Liver (tissue), 3 donors: Measurements from ENCODE around the gene GNB5.

ENCODE experiments used
- FOXA1 ChIP-seq: IDR thresholded peaks from 2 replicates; pipeline ENCODE4 v1.6.1; 2016; ENCODE audit warnings: antibody characterized with exemption
- GABPA ChIP-seq, 2 donors: IDR thresholded peaks in 1 of 2; conservative IDR thresholded peaks in 1 of 2; 2 replicates each; pipeline ENCODE4 v1.6.1; 2016; ENCODE audit warnings: antibody characterized with exemption in 2 of 2, mild to moderate bottlenecking in 1 of 2, moderate library complexity in 1 of 2
- JUND ChIP-seq, 2 donors: IDR thresholded peaks; 2 replicates each; pipeline ENCODE4 v1.6.1; 2016; ENCODE audit warnings: antibody characterized with exemption in 2 of 2
- RAD21 ChIP-seq, 2 donors: IDR thresholded peaks; 2 replicates each; pipeline ENCODE4 v1.6.1; 2016; ENCODE audit warnings: antibody characterized with exemption in 2 of 2, mild to moderate bottlenecking in 2 of 2
- RXRA ChIP-seq, 2 donors: IDR thresholded peaks; 2 replicates each; pipeline ENCODE4 v1.6.1; 2017 to 2018; ENCODE audit warnings: antibody characterized with exemption in 2 of 2, mild to moderate bottlenecking in 1 of 2
- SP1 ChIP-seq: IDR thresholded peaks from 2 replicates; pipeline ENCODE4 v1.6.1; 2018; ENCODE audit warnings: antibody characterized with exemption, mild to moderate bottlenecking
- TAF1 ChIP-seq: conservative IDR thresholded peaks from 2 replicates; pipeline ENCODE4 v1.6.1; 2016; ENCODE audit warnings: antibody characterized with exemption, mild to moderate bottlenecking
- YY1 ChIP-seq: IDR thresholded peaks from 2 replicates; pipeline ENCODE4 v1.6.1; 2016; ENCODE audit warnings: antibody characterized with exemption, mild to moderate bottlenecking
- TF ChIP-seq, protein P1 (sequence below): fragments of 150-350 bp; IDR thresholded peaks from 2 replicates; pipeline ENCODE4 v1.5.1; 2017; ENCODE audit warnings: improper control_type of control experiment, low read depth, low read length; ENCODE audit not compliant: missing input control
- TF ChIP-seq, protein P2 (sequence below): IDR thresholded peaks from 2 replicates; pipeline ENCODE4 v1.6.1; 2016; ENCODE audit warnings: antibody characterized with exemption
- TF ChIP-seq, protein P3 (sequence below): IDR thresholded peaks from 2 replicates; pipeline ENCODE4 v1.6.1; 2016; ENCODE audit warnings: antibody characterized with exemption
- TF ChIP-seq, protein P4 (sequence below): IDR thresholded peaks from 2 replicates; pipeline ENCODE4 v1.6.1; 2016; ENCODE audit warnings: antibody characterized with exemption
- TF ChIP-seq, protein P5 (sequence below): IDR thresholded peaks from 2 replicates; pipeline ENCODE4 v1.6.1; 2016; ENCODE audit warnings: antibody characterized with exemption, mild to moderate bottlenecking
- donor health status: healthy.
- donor health status: healthy.

DNA sequence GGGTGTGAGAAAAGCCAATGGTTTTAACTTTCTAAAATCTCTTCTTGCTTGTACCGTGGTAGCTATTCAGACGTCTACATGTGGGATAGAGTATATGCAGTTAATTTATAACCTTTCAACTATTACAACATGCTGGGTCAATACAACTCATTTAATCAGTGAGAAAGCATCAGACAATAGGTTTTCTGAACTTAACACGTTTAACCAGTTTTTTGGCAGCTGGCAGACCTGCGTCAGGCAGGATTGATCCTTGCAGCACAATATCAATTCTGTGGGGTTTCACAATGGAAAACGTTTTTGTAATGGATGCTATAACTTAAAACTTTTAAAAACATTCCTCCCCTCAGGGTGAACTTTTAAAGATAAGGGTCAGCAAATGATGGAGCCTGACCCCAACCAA, 6.5 kb downstream of the GNB5 start:
- TF ChIP-seq, protein P1, sequence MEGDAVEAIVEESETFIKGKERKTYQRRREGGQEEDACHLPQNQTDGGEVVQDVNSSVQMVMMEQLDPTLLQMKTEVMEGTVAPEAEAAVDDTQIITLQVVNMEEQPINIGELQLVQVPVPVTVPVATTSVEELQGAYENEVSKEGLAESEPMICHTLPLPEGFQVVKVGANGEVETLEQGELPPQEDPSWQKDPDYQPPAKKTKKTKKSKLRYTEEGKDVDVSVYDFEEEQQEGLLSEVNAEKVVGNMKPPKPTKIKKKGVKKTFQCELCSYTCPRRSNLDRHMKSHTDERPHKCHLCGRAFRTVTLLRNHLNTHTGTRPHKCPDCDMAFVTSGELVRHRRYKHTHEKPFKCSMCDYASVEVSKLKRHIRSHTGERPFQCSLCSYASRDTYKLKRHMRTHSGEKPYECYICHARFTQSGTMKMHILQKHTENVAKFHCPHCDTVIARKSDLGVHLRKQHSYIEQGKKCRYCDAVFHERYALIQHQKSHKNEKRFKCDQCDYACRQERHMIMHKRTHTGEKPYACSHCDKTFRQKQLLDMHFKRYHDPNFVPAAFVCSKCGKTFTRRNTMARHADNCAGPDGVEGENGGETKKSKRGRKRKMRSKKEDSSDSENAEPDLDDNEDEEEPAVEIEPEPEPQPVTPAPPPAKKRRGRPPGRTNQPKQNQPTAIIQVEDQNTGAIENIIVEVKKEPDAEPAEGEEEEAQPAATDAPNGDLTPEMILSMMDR = no peak
- TF ChIP-seq JUND (IDR thresholded peaks at IDR 0.05) (peak in 1 of 2 donors; percentile 30), RAD21 (IDR thresholded peaks at IDR 0.05) (no peak), SP1 (peak; percentile 75), RXRA (IDR thresholded peaks at IDR 0.05) (peak in 1 of 2 donors; percentile 68), YY1 (peak; percentile 54), GABPA (IDR thresholded peaks at IDR 0.05 in 1 of 2, conservative IDR thresholded peaks at IDR 0.05 in 1 of 2) (no peak), FOXA1 (peak; percentile 33), TAF1 (no peak)
- TF ChIP-seq, protein P2, sequence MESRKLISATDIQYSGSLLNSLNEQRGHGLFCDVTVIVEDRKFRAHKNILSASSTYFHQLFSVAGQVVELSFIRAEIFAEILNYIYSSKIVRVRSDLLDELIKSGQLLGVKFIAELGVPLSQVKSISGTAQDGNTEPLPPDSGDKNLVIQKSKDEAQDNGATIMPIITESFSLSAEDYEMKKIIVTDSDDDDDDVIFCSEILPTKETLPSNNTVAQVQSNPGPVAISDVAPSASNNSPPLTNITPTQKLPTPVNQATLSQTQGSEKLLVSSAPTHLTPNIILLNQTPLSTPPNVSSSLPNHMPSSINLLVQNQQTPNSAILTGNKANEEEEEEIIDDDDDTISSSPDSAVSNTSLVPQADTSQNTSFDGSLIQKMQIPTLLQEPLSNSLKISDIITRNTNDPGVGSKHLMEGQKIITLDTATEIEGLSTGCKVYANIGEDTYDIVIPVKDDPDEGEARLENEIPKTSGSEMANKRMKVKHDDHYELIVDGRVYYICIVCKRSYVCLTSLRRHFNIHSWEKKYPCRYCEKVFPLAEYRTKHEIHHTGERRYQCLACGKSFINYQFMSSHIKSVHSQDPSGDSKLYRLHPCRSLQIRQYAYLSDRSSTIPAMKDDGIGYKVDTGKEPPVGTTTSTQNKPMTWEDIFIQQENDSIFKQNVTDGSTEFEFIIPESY = no peak
- TF ChIP-seq, protein P3, sequence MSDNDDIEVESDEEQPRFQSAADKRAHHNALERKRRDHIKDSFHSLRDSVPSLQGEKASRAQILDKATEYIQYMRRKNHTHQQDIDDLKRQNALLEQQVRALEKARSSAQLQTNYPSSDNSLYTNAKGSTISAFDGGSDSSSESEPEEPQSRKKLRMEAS = peak; percentile 20
- TF ChIP-seq, protein P4, sequence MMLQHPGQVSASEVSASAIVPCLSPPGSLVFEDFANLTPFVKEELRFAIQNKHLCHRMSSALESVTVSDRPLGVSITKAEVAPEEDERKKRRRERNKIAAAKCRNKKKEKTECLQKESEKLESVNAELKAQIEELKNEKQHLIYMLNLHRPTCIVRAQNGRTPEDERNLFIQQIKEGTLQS = no peak
- TF ChIP-seq, protein P5, sequence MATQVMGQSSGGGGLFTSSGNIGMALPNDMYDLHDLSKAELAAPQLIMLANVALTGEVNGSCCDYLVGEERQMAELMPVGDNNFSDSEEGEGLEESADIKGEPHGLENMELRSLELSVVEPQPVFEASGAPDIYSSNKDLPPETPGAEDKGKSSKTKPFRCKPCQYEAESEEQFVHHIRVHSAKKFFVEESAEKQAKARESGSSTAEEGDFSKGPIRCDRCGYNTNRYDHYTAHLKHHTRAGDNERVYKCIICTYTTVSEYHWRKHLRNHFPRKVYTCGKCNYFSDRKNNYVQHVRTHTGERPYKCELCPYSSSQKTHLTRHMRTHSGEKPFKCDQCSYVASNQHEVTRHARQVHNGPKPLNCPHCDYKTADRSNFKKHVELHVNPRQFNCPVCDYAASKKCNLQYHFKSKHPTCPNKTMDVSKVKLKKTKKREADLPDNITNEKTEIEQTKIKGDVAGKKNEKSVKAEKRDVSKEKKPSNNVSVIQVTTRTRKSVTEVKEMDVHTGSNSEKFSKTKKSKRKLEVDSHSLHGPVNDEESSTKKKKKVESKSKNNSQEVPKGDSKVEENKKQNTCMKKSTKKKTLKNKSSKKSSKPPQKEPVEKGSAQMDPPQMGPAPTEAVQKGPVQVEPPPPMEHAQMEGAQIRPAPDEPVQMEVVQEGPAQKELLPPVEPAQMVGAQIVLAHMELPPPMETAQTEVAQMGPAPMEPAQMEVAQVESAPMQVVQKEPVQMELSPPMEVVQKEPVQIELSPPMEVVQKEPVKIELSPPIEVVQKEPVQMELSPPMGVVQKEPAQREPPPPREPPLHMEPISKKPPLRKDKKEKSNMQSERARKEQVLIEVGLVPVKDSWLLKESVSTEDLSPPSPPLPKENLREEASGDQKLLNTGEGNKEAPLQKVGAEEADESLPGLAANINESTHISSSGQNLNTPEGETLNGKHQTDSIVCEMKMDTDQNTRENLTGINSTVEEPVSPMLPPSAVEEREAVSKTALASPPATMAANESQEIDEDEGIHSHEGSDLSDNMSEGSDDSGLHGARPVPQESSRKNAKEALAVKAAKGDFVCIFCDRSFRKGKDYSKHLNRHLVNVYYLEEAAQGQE = peak; percentile 35
